Astrocyte (in vitro differentiated cells and primary cell): Measurements from ENCODE around the gene PXK.

Source experiments
- EZH2 ChIP-seq: IDR thresholded peaks from 2 replicates; pipeline ENCODE4 v1.6.1; 2012; ENCODE audit warnings: mild to moderate bottlenecking, low read length, inconsistent platforms; ENCODE audit not compliant: insufficient read depth
- TF ChIP-seq, protein P1 (sequence below): IDR thresholded peaks from 2 replicates; pipeline ENCODE4 v1.5.1; 2011; ENCODE audit warnings: low read depth, mild to moderate bottlenecking, inconsistent platforms, low read length, moderate library complexity; ENCODE audit not compliant: insufficient read depth

DNA sequence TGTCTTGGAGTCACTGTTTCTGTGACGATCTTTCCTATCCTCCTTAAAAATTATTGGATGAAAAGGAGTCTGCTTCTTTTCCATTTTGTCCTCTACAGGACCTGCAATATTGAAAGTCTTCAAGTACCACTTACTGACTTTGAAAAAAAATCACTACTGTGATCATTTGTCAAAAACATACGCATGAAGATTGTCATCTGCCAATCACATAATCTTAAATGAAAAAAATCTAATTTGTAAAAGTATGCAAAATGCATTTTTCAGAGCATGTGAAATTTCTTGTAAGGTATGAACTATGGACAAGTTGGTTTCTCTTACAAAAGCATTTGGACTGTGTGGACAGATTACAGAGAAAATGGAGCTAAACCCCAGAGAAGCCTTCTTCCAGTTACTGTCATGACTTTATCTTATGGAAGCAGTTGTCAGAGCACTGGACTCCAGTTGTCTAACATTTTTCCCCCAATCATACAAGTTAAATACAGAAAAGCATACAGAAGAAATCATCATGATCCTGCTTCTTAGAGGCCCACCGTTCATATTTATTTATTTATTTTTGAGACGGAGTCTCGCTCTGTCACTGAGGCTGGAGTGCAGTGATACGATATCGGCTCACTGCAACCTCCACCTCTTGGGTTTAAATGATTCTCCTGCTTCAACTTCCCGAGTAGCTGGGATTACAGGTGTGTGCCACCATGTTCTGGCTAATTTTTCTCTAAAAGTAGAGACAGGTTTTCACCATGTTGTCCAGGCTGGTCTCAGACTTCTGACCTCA, 3.4 kb upstream of the PXK start:
- TF ChIP-seq, protein P1, sequence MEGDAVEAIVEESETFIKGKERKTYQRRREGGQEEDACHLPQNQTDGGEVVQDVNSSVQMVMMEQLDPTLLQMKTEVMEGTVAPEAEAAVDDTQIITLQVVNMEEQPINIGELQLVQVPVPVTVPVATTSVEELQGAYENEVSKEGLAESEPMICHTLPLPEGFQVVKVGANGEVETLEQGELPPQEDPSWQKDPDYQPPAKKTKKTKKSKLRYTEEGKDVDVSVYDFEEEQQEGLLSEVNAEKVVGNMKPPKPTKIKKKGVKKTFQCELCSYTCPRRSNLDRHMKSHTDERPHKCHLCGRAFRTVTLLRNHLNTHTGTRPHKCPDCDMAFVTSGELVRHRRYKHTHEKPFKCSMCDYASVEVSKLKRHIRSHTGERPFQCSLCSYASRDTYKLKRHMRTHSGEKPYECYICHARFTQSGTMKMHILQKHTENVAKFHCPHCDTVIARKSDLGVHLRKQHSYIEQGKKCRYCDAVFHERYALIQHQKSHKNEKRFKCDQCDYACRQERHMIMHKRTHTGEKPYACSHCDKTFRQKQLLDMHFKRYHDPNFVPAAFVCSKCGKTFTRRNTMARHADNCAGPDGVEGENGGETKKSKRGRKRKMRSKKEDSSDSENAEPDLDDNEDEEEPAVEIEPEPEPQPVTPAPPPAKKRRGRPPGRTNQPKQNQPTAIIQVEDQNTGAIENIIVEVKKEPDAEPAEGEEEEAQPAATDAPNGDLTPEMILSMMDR, result no peak
- no peak for TF ChIP-seq EZH2
